Activated CD8-positive, alpha-beta memory T cell treated with anti-CD3 and anti-CD28 coated beads, Interleukin-2, amount 50 U/mL, for 1 hour (primary cell): ENCODE data around the gene BRD9.

Experiments used
- DNase-seq: peaks from one replicate; pipeline ENCODE4 v3.0.0-alpha.2; 2020; ENCODE audit errors: extremely low read depth

The BRD9 gene

DNA sequence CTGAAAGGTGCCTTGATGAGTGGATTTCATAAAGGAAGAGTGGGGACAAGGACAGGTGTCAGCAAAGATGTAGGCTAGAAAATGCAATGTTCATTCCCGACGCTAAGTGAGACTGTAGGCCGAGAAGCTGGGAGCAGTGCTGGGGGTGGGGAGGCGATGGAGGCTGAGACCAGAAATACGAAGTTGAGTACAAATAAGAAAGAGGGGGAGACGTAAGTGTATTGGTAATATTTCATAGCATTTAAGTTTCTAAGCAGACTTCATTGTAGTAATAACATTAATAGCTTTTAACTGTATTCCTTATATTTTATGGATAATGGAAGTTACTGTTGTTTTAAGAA lies 11.1 kb upstream of the BRD9 start:
- no peak for DNase-seq

- no peak for DNase-seq
These were observed 9.7 kb upstream of the BRD9 start for GRCh38 chr5:902129-902916.

GRCh38 chr5:900781-901180 lies 8.2 kb upstream of the BRD9 start:
- no peak for DNase-seq

DNA sequence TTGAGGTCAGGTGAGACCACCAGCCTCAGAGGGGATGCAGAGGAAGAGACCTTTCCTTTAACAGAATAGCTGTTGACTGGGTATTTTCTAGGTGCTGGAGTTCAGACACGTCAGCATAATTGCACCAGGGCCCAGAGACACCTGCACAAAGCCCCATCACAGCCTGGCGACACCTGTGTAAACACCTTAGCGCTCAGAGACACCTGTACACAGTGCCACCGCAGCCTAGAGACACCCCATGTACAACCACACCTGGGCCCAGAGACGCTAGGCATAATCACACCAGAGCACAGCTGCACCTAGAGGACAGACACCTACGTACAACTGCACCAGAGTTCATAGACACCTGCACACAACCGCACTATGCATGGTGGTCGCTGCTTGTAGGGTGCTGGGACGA lies 1.1 kb upstream of the BRD9 start:
- no peak for DNase-seq

DNA sequence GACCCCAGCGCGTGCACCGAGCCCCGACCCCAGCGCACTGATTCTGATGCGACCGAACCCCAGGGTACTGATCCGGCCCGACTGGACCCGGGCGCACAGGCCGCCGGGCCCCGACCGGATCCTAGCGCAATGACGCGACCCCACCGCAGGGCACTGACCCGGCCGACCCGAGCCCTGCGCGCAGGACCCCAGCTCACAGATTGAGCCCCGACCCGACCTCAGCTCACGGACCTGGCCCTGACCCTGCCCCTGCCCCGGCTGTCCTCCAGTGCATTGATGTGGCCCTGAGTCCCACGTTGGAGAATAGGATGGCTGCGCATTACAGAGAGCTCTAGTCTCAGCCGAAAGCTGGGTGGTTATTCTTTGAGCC lies 521 bp upstream of the BRD9 start:
- DNase-seq: no peak

- DNase-seq: no peak
These were observed 686 bp downstream of the BRD9 start for GRCh38 chr5:891837-892393.

DNA sequence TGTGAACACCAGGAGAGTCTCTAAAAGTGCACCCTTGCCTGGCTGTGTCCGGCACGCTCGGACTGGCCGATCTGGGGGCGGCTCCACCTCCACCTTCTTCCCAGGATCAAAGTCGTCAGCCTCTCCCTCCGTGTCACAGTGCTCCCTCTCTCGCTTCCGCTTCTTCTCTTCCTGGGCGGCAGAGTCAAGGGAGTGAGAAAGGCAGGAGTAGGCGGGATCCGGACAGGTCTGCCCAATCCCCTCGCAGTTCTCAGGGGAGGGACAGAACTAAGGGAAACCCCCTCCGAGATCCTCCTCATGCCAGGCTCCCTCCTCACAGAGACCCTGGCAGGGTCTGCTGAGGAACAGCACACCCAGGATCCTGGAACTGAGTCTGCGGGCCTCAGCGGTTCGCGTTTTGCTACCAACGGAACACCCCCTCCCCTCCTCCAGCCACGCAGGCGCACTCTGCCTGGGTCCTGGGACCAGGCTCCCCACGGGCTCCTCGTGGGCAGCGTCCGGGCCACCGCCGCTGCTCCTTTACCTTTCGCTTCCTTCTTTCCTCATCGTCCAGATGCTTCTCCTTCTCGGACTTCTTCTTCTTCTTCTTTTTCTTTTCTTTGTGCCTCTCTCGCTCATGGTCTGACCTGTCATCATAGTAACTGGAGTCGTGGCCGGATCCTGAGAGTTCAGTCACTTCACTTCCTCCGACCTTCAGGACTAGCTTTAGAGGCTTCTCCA lies 1.3 kb downstream of the BRD9 start:
- no peak for DNase-seq

DNA sequence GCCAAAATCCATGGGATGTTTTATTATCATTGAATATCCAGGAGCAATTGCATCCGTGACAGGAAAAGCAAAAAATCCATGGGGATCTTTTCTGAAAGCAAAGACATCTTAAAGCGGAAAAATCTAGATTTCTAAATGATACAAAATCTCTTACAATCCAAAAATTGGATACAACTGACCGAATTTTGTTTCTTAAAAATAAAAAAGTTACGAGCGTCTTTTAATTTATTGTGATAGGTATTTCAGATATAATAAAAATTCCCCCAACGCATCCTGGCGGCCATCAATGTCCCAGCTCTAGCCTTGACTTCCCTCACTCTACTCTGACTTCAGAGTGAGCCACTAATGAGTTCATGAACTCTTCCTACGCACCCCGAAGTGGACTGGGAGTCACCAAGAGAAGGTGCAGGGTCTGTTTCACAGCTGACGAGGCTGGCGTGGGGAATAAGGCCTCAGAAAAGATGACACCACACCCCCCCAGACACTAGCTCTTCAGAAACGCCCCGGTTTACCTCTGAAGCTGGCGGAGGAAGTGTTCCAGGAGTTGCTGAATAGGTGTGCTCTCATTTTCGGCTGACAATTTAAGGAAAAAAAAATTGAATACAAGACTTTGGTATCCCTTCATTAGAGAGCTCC lies 3.4 kb downstream of the BRD9 start:
- no peak for DNase-seq

DNA sequence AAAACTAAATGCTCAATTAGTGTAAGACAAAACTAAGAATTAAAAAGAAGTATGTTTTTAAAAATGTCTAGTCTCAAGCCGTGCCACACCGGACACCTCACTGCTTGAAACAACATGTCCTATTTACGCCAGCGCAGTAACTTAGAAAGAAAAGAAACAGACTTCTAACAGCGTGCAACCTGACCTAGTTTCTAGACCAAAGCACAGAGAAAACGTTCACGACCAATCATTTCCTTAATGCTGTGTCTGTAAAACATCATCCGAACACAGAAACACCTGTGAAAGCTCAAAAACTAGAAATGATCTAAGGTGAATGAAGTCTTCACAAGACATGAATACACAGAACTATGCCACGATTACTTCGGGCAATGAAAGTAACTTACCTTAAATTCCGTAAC lies 4.0 kb downstream of the BRD9 start:
- no peak for DNase-seq

GRCh38 chr5:887947-888637 lies 4.5 kb downstream of the BRD9 start:
- DNase-seq: no peak

- DNase-seq: no peak
These were observed 5.8 kb downstream of the BRD9 start for GRCh38 chr5:886716-887325.

GRCh38 chr5:886036-886435 lies 6.6 kb downstream of the BRD9 start:
- DNase-seq: no peak

DNA sequence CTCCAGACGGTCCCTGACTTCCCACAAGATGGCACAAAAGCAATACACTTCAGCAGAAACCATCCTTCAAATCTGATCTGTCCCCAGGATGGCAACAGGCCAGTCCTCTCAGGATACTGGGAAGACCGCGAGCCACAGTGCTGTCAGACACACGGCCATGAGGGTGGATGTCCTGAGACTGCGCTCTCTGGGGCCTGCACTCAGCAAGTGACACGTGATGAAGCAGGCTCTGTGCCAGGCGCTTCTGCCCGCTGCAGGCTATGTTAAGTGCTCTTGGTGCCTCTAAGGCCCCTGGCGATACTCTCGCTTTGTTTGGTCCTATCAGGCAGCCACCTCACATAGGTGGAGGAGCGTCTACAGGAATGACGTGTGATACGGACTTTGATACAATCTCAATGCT lies 7.1 kb downstream of the BRD9 start:
- DNase-seq: no peak

- DNase-seq: no peak
These were observed 7.5 kb downstream of the BRD9 start for GRCh38 chr5:885127-885442.

DNA sequence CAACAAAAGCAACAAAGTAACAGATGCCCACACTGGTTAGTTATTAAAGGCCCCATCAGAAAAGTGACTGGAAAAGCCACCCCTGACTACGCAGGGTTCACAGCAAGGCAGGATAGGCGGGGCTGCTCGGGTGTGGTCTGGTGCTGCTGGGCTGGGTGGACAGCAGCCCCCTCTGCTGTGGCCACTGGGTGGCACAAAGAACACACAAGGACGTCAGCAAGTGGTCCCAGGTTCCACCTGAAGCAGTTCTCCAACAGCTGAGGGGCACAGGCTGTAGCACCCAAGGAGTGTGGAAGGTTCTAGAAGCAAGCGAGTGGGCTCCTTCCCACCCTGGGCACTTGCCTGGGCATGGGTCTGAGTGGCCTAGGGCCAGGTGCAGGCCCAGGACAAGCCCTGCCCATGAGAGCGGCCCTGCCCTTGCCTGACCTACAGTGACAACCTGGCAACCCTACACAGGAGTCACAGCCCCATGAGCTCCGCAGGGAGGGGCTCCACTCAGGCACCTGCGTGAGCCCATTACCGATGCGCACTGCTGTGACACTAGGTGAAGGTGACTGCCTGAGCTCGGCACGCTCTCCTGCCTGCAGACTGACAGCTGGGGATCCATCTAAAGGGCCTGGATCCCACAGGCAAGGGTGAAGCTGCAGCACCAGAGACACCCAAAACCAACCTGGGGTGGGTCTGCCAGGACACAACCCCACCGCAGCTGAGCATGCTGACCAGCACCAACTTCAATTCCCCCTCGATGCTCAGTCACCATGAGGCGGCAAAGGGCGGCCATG lies 8.1 kb downstream of the BRD9 start:
- no peak for DNase-seq

DNA sequence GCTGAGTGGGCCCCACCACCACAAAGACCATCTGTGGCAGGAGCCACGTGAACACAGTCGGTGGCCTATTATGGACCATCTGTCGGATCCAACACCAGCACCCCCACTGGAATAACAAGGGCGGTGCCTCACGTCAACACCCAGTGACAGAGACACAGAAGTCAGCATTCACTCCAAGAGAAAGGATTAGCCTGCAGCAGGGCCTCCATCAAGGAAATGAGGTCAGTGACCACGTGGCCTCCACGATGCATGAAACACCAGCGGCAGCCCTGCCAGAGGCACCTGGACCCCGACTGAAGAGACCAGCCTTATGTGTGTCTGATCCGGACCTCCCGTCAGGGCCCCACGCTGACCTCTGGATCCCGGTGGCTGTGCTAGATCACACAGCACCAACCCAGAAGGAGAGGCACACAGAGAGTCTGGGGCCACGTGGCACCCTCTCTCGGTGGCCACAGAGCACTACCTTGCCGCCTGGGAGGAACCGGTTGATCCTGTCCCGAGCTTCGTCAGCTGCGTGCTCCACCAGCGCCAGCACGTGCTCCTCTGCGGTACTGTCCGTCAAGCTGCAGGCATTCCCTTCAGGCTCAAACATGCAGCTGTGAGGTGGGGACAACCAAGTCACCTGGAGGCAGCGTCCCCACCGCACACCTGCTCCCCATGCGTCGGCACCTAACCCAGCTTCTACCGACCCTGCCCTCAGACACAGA lies 9.0 kb downstream of the BRD9 start:
- DNase-seq: no peak

- DNase-seq: no peak
These were observed 10.1 kb downstream of the BRD9 start for GRCh38 chr5:882253-883183.

DNA sequence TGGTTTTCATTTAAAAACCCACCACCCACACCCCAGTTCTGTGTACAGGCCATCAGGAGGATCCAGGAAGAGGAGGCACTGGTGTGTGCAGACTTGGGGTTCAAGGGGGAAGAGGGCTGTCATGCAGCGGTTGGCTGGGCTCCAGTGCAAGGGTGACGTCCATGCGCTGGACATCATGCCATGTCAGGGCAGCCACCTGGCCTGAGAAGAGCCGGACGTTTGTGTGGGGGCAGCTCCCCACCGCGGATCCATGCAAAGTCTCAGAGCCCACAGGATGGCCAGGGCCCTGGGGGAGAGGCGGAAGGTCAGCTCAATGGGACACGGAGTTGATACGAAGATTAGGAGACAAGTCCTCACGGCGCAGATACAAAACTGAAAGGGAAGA lies 11.1 kb downstream of the BRD9 start:
- no peak for DNase-seq

GRCh38 chr5:880816-881550 lies 11.6 kb downstream of the BRD9 start:
- no peak for DNase-seq
